OCI-LY1 (cell line): Measurements from ENCODE around the gene CRLF3.

Experiments used
- H2AFZ ChIP-seq: fragments of 200-600 bp; sonication (generic), shearing (Covaris generic); 2 replicates; pipeline ENCODE4 v1.6.0; 2014; ENCODE audit warnings: antibody characterized with exemption, mild to moderate bottlenecking, low read length
- H3F3A ChIP-seq: fragments of 200-600 bp; sonication (generic), shearing (Covaris generic); 2 replicates; pipeline ENCODE4 v1.6.0; 2014; ENCODE audit warnings: mild to moderate bottlenecking, antibody characterized with exemption, low read length, moderate library complexity; ENCODE audit not compliant: insufficient read depth
- H3K27ac ChIP-seq: fragments of 200-600 bp; sonication (generic); 2 replicates; pipeline ENCODE4 v1.5.1; 2014; ENCODE audit warnings: low read length, mixed run types, mild to moderate bottlenecking, low read depth; ENCODE audit not compliant: poor library complexity, severe bottlenecking
- H3K27me3 ChIP-seq: fragments of 200-600 bp; sonication (generic); 2 replicates; pipeline ENCODE4 v1.6.0; 2014; ENCODE audit warnings: antibody characterized with exemption, mild to moderate bottlenecking, low read length, moderate library complexity; ENCODE audit not compliant: insufficient read depth
- H3K36me3 ChIP-seq: fragments of 200-600 bp; sonication (generic); 2 replicates; pipeline ENCODE4 v1.6.1; 2014; ENCODE audit warnings: mild to moderate bottlenecking, antibody characterized with exemption, low read length, moderate library complexity, mixed read lengths; ENCODE audit not compliant: insufficient read depth
- H3K4me1 ChIP-seq: fragments of 200-600 bp; sonication (generic); 2 replicates; pipeline ENCODE4 v1.5.1; 2014; ENCODE audit warnings: mild to moderate bottlenecking, low read length, moderate library complexity; ENCODE audit not compliant: insufficient read depth, severe bottlenecking
- H3K4me2 ChIP-seq: fragments of 200-600 bp; sonication (generic), shearing (Covaris generic); 2 replicates; pipeline ENCODE4 v1.6.1; 2014; ENCODE audit warnings: low read length
- H3K4me3 ChIP-seq: fragments of 200-600 bp; sonication (generic); 2 replicates; pipeline ENCODE4 v1.5.1; 2014; ENCODE audit warnings: low read length, low read depth, mild to moderate bottlenecking, mixed read lengths; ENCODE audit not compliant: poor library complexity, severe bottlenecking
- H3K79me2 ChIP-seq: fragments of 200-600 bp; shearing (Covaris generic); 2 replicates; pipeline ENCODE4 v1.6.1; 2016; ENCODE audit warnings: mixed run types, low read length, mixed read lengths; ENCODE audit not compliant: insufficient read depth
- H3K9ac ChIP-seq: fragments of 200-600 bp; sonication (generic), shearing (Covaris generic); 2 replicates; pipeline ENCODE4 v1.6.1; 2014; ENCODE audit warnings: mild to moderate bottlenecking, low read length, mixed read lengths
- H3K9me2 ChIP-seq: fragments of 200-600 bp; sonication (generic), shearing (Covaris generic); 2 replicates; pipeline ENCODE4 v1.6.1; 2014; ENCODE audit warnings: low read depth, mild to moderate bottlenecking, low read length, mixed read lengths
- H3K9me3 ChIP-seq: fragments of 200-600 bp; shearing (Covaris generic); 2 replicates; pipeline ENCODE4 v1.6.1; 2014; ENCODE audit warnings: low read length, mixed read lengths
- H4K20me1 ChIP-seq: fragments of 200-600 bp; sonication (generic), shearing (Covaris generic); 2 replicates; pipeline ENCODE4 v1.6.0; 2016; ENCODE audit warnings: mild to moderate bottlenecking, low read length; ENCODE audit not compliant: insufficient read depth
- CTCF ChIP-seq: fragments of 200-600 bp; sonication (generic), shearing (Covaris generic); IDR thresholded peaks from 2 replicates; pipeline ENCODE4 v1.5.1; 2017; ENCODE audit warnings: mild to moderate bottlenecking, antibody characterized with exemption, low read length, moderate library complexity, mixed read lengths
- EZH2 ChIP-seq: fragments of 200-600 bp; sonication (generic), shearing (Covaris generic); IDR thresholded peaks from 2 replicates; pipeline ENCODE4 v1.8.0; 2017; ENCODE audit warnings: borderline replicate concordance, mixed run types, mild to moderate bottlenecking, antibody characterized with exemption, low read length, moderate library complexity, mixed read lengths

Gene CRLF3

DNA sequence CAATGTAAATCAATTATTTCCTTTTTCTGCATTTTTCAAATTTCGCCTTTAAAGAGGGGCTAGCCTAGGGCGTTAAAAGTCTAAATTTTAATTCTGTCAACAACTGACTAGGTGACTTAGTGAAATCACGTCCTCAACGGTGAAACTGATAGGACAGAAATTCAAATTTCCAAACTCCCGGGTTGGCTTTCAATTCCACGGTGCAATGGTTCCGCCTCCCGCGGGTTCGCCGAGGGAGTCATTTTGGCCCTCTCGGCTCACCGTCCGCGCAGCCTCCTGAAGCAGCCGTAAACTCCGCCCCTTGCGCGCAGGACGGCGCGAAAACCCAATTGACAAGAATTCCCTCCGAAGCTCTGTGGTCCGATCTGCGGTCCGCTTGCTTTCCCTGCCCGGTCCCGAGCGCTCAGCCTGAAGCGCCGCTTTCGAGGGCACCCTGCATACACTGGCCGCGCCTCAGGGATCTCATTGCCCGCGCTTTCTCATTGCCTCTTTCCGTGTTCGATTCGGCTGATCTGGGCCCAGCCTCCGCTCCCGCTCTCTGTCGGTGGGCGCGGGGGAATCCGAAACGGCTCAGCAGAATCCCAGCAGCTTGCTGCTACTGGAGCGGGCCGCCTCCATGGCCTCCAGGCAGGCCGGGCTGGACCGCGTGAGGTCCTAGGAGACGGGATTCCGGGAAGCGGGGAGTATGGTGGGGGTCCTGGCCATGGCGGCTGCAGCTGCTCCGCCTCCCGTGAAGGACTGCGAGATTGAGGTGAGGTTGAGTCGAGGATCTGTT, 7.4 kb upstream of the CRLF3 start, which contains the start of gene ATAD5:
TSS of gene ATAD5 (plus strand) at position 304 of the 775 bp plus-strand sequence. CDS start at position 686, 382 bp downstream.
- peaks cover 20% of the 10 kb centered on the region for H3K4me1 ChIP-seq
- H3K79me2 ChIP-seq = peaks cover 36% of the 10 kb centered on the region
- H3K27me3 ChIP-seq = no peaks in the 10 kb centered on the region
- no peak for TF ChIP-seq EZH2
- TF ChIP-seq CTCF = no peak
- peaks cover 26% of the 10 kb centered on the region for H3K36me3 ChIP-seq
- no peaks in the 10 kb centered on the region for H3F3A ChIP-seq
- H3K9me3 ChIP-seq = no peaks in the 10 kb centered on the region
- no peaks in the 10 kb centered on the region for H4K20me1 ChIP-seq
- H3K4me2 ChIP-seq = peak within 1 kb of the TSS; percentile 88
- H3K4me3 ChIP-seq = peak within 1 kb of the TSS; percentile 89
- peak within 1 kb of the TSS; percentile 97 for H2AFZ ChIP-seq
- H3K9ac ChIP-seq = peak within 1 kb of the TSS; percentile 96
- no peaks in the 10 kb centered on the region for H3K9me2 ChIP-seq
- H3K27ac ChIP-seq = peak within 1 kb of the TSS; percentile 63

- Histone ChIP-seq H3F3A (no peaks in the 10 kb centered on the region), H3K79me2 (peaks cover 36% of the 10 kb centered on the region), H3K4me3 (peak overlapping the region; percentile 89), H3K9me2 (no peaks in the 10 kb centered on the region), H3K36me3 (peaks cover 21% of the 10 kb centered on the region), H3K4me1 (peaks cover 20% of the 10 kb centered on the region), H3K27me3 (no peaks in the 10 kb centered on the region), H3K4me2 (peak overlapping the region; percentile 88), H2AFZ (peak overlapping the region; percentile 97), H3K9me3 (no peaks in the 10 kb centered on the region), H3K9ac (peak overlapping the region; percentile 96), H3K27ac (peak overlapping the region; percentile 63), H4K20me1 (no peaks in the 10 kb centered on the region)
- TF ChIP-seq EZH2 (no peak), CTCF (no peak)
Observed at GRCh38 chr17:30831257-30831656, 6.8 kb upstream of the CRLF3 start.

GRCh38 chr17:30829022-30829421, 4.5 kb upstream of the CRLF3 start:
- Histone ChIP-seq H3K4me3 (no peak overlapping the region), H3K27me3 (no peaks in the 10 kb centered on the region), H3F3A (no peaks in the 10 kb centered on the region), H3K9me2 (no peaks in the 10 kb centered on the region), H4K20me1 (no peaks in the 10 kb centered on the region), H2AFZ (no peak overlapping the region), H3K4me2 (no peak overlapping the region), H3K9ac (no peak overlapping the region), H3K9me3 (no peaks in the 10 kb centered on the region), H3K36me3 (peaks cover under 1% of the 10 kb centered on the region; the same call in 1 of the 2 replicates), H3K79me2 (peaks cover 24% of the 10 kb centered on the region), H3K27ac (no peak overlapping the region), H3K4me1 (peaks cover 32% of the 10 kb centered on the region)
- TF ChIP-seq CTCF = no peak
- TF ChIP-seq EZH2 = no peak
